HG02943 (cell line): Measurements from ENCODE around the gene ITGA8.
"Not testable (repeated sequence)": the region's sequence is repeated elsewhere in the genome, so short reads cannot be mapped to it uniquely, and the experiment has no call there.

Experiments
- ATAC-seq: cut with Tn5 transposase; IDR thresholded peaks from one replicate; pipeline ENCODE4 v1.9.1; 2021; ENCODE audit warnings: mild to moderate bottlenecking, low read depth, moderate library complexity; ENCODE audit not compliant: unreplicated experiment

The ITGA8 gene

DNA sequence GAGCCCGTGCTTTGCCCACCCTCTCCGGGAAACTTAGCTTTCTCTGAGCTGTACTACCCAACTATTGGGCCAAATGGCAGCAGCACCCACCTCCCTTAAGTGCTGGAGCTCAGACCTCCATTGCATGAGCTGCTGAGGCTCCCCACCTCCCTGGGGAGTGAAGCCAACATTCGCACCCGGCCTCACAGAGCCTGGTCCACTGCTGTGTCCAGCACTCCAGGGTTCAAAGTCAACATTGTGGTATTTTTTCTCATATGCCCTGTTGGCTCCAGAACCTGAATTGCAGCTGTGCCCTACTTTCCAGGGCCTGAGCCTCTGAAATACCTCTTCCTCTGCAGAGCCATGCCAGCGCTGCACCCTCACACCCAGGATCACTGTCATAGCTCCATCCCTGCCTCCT is 29.7 kb downstream of the ITGA8 start:
- ATAC-seq = no peak

DNA sequence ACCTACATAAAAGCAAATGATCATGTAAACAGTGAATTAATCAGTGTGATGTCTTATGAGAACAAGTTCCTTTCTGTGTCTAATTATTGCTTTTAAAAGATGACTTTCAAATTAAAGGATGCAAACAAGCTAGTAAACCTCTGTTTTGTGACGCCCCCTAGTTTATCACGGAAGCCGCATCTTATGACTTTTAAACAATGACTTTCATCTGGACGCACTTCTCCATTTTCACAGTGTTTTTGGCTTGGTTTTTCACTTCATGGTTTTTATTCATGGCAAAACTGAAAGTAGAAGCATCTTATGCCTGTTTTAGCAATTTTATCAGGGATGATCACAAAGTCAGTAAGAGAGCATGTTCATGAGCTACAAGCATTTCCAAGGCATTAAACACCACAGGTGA is 35.0 kb downstream of the ITGA8 start:
- no peak for ATAC-seq

DNA sequence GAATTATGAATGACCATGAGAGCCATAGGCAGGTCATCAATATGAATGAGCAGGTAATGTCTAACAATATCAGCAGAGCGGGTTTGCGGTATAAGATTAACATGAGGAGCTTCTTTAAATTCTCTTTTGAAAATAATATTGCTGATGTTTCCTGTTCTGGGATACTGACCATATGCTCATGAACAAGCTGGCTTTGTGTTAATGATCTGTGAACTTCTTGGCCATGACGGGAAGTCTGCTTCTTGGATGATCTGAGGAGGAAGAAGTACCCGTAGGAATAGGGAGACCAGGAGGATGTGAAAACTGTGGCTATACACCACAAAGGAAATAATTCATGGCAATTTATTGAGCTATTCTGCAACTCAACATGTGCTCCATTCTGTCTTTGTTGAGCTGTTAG is 38.6 kb downstream of the ITGA8 start:
- no peak for ATAC-seq

GRCh38 chr10:15678851-15679250 is 40.9 kb downstream of the ITGA8 start:
- ATAC-seq = no peak

DNA sequence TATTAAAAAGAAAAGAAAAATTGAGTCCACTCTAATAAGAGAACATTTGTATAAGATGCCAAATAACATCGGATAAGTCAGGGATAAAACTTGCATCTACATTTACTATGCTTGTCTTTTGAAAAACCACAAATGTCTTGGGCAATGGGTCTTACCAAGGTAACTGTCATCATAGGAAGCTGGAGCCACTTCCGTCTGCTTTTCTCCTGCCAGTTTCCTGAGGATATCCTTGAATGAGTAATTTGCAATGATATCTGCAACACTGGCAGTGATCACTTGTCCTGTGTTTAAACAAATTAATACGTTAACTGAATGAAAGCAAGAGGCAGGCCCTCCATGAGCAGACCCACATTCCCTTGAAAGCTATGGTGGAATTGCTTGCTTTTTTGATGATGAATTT is 47.3 kb downstream of the ITGA8 start:
- no peak for ATAC-seq

DNA sequence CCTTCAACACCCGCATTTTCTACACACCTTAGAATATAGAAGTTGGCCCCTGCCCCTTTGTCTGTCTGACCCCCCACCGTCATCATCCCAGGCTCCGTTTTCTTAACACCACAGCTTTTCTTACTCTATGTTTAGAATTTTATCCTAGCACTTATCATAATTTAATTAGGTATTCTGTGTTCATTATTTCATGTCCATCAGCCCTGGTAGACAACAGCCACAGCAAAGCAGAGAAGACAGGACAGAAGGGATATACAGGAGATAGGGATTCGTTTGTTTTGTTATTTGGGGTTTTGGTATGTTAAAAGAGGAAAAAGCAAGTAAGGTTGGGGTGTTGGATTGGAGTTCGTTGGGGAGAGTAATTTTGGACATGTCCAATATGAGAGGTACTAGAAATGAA is 48.8 kb downstream of the ITGA8 start:
- no peak for ATAC-seq

DNA sequence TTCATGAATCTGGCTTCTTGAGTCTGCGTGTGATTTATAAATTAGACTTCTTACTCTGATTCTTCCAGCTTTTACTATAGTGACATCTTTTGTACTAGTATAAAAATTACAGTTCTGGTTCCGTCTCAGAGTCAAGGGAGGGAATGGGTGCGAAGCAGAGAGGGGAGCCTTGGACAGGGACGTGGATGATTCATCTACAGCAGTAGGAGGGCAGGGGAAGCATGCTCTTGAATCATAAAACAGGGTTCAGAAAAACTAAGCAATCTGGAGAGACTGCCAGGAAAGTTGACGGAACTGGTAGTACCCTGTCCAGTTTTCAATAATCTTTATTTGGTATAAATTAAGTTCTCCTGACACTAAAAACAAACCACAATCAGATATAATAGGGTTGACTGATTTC is 58.1 kb downstream of the ITGA8 start:
- no peak for ATAC-seq

- no peak for ATAC-seq
Measured at GRCh38 chr10:15660990-15661389, 58.7 kb downstream of the ITGA8 start.

DNA sequence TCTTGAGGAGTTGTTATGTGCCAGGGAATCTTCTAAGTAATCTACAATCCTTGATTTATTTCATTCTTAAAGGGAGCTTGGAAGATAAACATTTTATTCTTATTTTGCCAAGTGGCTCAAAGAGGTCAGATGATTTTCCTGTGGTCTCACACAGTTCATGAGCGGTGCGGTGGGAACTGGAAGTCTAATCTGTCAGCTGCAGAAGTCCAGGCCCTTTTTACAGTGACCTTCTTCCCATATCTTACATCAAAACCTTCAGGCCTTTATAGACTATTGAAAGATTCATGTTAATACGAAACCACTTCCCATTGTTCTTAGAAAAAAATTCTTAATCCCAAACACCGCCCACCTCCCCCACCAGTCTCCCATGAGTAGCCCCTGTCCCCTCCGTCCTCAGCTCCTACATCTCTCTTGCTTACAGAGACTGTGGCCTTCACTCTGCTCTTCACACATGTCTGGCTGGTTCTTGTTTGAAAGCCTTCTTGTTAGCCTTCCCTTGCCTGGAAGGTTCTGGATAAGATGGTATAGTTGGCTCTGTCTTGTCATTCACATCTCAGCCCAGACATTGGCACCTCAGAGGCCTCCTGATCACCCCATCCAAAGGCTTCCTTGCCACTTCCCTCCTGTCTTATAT is 61.5 kb downstream of the ITGA8 start:
- no peak for ATAC-seq

- no peak for ATAC-seq
Measured at GRCh38 chr10:15652757-15653156, 67.0 kb downstream of the ITGA8 start.

GRCh38 chr10:15652117-15652516 is 67.6 kb downstream of the ITGA8 start:
- no peak for ATAC-seq

DNA sequence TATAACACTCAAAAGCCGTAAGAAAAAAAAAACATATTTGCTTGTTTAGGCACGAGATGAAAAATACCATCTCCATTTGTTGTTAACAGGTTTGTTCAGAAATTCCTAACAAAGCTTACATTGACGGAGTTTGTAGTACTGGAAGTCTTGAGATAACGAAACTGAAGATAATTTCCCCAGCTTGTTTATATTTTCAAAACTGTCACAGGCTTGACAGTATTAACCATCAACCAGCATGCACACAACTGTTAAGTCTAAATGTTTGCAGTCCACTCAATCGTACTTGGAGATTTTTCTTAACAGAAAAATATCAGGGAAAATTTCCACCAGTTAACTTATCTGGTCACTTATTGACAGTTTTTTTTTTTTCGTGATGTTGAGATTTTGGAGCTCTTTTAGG is 68.5 kb downstream of the ITGA8 start:
- no peak for ATAC-seq

- no peak for ATAC-seq
Measured at GRCh38 chr10:15642095-15642494, 77.6 kb downstream of the ITGA8 start.

DNA sequence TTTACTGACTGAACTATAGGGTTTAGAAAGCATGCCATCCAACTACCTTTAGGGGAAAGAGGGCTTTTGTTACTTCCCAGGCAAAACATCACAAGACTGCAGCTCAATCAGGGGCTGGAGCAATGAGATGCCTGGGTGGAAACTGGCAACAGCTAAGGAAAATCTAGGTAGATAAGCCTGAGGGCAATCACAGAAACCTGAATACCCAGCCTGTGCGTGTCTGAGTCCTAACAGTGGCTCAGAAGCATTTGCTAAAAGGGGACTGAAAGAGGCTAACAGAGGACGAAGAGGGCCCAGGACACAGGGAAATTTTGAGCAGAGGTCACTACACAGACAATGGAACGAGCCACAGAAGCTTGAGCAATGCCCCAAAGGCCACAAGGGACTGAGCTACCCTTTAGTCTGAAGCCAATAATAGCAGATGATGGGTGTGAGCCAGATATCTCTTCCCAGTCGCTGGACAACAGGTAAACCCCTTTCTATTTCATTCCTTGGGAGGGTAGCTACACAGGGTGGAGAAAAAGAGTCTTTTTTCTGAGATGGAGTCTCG is 79.1 kb downstream of the ITGA8 start:
- ATAC-seq = no peak

GRCh38 chr10:15636446-15636845 is 83.3 kb downstream of the ITGA8 start:
- no peak for ATAC-seq

DNA sequence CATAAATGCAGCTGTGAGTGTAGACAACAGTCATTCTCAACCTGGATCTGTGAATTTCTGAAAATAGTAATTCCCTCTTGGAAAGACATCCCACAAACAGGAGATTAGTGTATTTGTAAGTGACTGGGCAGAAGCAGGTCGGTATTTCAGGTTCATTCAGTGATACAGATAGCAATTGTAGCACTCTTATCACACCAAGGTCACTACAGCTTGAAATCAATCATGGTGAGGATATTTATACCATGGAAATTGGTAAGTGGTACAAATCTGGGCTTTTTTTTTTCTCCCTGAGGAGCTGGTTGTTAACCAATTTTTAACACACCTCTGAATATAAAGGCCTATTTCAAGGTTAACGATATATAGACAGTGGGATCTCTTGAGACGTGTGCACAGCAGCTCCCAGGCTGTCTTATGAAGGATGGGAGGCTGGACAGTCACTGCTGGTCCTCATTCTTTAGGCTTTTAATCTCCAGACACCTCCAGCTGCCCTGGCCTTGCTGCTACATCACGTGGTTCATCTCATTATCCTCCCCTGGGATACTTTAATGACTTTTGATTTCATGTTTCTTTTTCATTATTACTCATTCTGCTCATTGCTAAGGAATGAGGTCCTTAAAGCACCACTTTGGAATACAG is 87.1 kb downstream of the ITGA8 start:
- ATAC-seq = no peak

DNA sequence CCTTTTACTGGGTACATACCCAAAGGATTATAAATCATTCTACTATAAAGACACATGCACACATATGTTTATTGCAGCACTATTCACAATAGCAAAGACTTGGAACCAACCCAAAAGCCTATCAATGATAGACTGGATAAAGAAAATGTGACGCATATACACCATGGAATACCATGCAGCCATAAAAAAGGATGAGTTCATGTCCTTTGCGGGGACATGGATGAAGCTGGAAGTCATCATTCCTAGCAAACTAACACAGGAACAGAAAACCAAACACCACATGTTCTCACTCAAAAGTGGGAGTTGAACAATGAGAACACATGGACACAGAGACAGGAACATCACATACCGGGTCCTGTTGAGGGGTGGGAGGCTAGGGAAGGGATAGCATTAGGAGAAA is 88.5 kb downstream of the ITGA8 start:
- not testable (repeated sequence) for ATAC-seq

DNA sequence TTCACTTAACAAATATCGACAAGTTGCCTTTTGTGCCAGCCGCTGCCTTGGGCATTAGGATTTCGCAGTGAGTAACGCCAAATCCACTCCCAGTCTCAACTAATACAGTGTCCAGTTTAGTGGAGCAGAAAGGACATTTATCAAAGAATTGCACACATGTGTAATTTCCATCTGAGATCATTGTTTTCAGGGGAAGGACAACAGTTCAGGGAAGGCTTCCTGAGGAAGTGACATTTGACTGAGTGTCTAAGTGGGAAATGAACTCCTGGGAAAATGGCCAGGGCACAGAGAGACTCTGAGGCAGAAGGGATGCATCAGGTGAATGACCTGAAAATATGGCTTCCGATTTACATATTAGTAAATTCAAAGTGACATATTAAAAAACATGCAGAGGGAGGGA is 89.4 kb downstream of the ITGA8 start:
- no peak for ATAC-seq

DNA sequence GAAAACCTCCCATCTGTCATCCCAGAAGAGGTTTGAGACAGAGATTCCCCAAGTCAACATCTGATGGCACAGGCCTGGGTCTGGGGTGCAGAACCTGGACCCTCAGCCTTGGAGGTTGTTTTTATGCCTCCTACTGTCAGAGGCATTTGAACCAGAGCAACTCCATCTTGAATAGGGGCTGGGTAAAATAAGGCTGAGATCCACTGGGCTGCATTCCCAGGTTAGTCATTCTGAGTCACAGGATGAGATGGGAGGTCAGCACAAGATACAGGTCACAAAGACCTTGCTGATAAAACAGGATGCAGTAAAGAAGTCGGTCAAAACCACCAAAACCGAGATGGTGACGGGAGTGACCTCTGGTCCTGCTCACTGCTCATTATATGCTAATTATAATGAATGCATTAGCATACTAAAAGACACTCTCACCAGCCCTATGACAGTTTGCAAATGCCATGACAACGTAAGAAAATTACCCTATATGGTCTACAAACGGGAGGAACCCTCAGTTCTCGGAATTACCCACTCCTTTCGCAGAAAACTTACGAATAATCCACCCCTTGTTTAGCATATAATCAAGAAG is 92.0 kb downstream of the ITGA8 start:
- no peak for ATAC-seq

GRCh38 chr10:15626937-15627336 is 92.8 kb downstream of the ITGA8 start:
- no peak for ATAC-seq

DNA sequence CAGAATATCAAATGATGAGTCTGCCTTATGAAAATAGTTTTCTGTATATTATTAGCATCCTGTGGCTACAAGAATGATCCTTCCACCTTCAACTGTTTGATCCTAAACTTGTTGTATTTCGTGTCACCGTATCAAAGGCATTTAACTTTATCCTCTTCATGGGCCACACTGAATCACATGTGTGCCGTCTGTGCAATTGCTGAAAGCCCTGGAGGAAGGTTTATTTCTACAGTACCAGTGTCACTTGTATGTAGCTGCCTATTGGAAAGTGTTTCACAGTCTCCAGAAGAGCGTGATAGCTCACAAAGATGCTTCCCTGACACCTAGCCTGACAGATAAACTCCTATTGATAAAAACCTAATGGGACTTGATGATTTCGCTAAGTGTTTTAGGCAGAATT is 94.5 kb downstream of the ITGA8 start:
- no peak for ATAC-seq
